GM13976 (cell line): ENCODE measurements around the gene VMP1.
A peak's percentile ranks its signal among the peaks of the same experiment; 100 is the strongest.

Experiments
- DNase-seq: peaks from one replicate; pipeline ENCODE4 v3.0.0; 2012; ENCODE audit warnings: low spot score
- in situ Hi-C: fragments of 300-500 bp; cut with MboI; formaldehyde crosslinking; loops from one replicate; pipeline ENCODE4 v1.12.0; 2022; ENCODE audit warnings: low sequenced_read_pairs, mixed read lengths, inconsistent platforms; ENCODE audit not compliant: unreplicated experiment
- TF ChIP-seq, protein P1 (sequence below): IDR thresholded peaks from 2 replicates; pipeline ENCODE4 v1.5.1; 2012; ENCODE audit warnings: borderline replicate concordance, mild to moderate bottlenecking; ENCODE audit not compliant: insufficient read depth; ENCODE audit errors: extremely low read depth, missing control alignments, control extremely low read depth

The VMP1 gene

DNA sequence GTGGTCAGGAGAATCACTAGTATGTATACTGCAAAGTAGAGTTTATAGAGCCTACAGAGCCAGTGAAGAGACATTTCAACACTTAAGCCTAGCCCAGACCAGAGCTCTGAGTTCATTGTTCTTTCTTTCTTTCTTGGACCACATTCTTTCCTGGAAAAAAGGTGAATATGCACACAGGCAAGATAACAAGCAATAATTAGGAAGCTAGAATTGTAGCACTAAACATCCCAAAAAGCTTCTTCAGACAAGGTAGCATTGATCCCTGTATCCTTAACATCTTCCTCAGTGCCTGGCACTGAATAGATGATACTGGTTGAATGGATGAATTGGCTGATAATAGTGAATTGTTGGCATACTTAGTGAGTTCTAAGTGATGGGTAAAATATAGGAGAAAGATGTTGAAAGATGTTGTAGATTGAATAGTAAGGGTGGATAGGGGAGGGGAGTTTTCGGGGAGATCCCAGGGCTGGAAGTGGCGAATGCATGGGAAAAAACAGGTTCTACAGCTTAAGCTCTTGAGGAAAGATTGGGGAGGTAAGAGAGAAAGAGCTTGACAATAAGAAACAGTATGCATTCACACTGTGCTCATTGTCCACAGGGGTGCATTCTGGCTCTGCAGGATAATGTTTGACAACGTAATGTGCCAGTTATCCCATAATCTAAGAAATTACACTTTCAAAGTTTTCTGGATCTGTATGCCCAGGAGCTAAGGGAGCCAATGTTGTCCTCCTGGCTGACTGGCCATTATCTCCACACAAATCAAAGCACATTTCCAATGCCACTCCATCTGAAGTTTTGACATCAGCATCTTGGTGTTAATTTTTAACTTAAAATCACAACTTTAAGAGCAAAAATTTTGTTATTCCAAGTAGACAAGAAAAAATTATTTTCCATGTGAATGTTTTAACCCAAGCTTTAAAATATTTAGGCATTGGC, 149.7 kb downstream of the VMP1 start:
- TF ChIP-seq, protein P1, sequence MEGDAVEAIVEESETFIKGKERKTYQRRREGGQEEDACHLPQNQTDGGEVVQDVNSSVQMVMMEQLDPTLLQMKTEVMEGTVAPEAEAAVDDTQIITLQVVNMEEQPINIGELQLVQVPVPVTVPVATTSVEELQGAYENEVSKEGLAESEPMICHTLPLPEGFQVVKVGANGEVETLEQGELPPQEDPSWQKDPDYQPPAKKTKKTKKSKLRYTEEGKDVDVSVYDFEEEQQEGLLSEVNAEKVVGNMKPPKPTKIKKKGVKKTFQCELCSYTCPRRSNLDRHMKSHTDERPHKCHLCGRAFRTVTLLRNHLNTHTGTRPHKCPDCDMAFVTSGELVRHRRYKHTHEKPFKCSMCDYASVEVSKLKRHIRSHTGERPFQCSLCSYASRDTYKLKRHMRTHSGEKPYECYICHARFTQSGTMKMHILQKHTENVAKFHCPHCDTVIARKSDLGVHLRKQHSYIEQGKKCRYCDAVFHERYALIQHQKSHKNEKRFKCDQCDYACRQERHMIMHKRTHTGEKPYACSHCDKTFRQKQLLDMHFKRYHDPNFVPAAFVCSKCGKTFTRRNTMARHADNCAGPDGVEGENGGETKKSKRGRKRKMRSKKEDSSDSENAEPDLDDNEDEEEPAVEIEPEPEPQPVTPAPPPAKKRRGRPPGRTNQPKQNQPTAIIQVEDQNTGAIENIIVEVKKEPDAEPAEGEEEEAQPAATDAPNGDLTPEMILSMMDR, result no peak
- no peak for DNase-seq
- in situ Hi-C loops, result no loop called here

DNA sequence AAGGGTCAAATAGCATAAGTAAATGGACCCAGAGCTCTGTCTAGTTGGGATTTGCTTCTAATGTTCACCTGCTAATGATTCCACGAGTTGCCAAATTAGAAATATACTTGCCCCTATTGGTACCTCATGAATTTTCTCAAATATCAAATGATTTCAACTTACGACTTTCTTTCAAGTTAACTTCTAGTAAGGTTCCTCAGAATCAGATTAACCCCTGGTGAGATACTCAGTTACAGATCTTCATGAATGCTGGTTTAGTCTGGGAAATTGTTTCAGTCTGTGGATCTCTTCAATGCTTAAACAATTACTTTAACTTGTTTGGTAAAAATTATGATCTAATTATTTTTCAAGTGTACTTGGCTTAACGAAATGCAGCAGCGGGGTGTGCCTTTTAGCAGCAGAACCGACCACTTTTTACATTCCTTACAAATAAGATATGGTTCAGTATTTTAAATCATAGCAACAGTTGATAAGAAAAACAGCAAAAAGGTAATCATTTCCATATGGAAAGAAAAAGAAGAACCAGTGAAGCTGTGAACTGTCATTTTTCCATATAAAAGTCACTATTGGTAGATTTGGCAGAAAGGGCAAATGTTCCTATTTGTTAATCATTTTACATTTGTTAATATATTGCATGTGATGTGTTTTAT, 150.8 kb downstream of the VMP1 start:
- DNase-seq, result no peak
- TF ChIP-seq, protein P1, result no peak
- in situ Hi-C loops, result no loop called here

DNA sequence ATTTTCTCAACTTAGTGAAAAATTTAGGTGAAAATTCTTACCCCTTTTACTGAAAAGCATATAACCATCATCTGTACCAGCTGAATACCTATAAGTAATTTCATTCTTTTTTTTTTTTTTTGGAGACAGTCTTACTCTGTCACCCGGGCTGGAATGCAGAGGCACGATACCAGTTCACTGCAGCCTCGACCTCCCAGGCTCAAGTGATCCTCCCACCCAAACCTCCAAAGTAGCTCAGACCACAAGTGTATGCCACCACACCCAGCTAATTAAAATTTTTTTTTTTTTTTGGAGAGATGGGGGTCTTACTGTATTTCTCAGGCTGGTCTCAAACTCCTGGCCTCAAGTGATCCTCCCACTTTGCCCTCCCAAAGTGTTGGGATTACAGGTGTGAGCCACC, 151.5 kb downstream of the VMP1 start:
- in situ Hi-C loops, result no loop called here
- DNase-seq, result no peak
- TF ChIP-seq, protein P1, result no peak

DNA sequence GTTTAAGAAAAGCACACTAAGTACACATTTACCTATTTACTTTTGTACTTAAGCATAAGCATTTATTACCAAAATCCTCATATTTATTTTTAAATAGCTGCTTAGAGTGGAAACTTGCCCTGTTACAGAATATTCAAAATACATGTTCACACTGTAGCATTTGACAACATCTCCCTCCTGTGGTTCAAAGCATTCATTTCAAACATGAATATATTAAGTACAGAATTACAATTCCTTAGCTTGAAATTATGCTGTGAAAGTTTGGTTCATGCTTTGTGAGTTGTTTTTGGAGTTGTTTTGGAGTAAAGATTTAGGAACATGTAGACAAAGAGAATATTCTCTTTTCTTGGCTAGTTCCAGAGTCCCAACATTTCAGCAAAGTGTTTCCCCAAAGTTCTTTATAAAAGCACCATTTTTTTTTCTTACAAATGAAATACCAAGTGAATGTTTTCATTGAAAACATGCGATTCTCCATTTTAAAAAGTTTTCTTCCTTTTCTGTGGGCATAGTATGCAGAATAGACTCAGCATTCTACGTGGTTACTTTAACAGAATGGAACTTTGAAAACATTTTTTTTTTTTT, 152.1 kb downstream of the VMP1 start:
- peak; percentile 32 for DNase-seq
- TF ChIP-seq, protein P1, result peak; percentile 36
- in situ Hi-C loops, result no loop called here

DNA sequence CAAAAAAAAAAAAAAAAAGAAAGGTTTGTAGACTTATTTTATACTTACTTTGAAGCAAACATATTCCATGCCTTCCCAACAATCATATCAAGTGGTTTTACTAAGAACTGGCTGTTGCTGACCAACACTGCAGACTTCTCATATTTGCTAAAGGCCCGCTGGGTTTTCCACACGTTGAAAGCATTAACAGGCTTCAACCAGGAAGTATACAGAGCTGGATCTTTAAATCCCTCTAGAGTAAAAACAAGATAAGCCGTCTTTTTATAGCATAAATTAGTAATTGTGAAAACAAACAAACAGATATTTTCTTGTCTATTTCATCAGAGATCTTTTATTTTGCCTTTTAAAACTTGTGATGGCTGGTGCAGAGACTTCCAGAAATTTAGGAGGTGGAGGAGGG, 156.2 kb downstream of the VMP1 start:
- TF ChIP-seq, protein P1, result no peak
- no peak for DNase-seq
- in situ Hi-C loops, result no loop called here

DNA sequence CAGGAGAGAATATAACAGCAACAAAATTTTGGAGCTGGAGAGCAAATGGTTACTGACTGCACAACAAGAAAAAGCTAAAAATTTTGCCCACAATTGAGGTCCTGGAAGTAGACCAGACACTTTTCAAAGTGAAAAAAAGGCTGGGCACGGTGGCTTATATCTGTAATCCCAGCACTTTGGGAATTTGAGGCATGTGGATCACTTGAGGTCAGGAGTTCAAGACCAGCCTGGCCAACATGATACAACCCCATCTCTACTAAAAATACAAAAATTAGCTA, 162.4 kb downstream of the VMP1 start:
- TF ChIP-seq, protein P1, result no peak
- in situ Hi-C loops, result no loop called here
- DNase-seq, result no peak
